ENCODE results near the gene AIRE. TPM values are rescaled to one million over a fixed set of nuclear protein-coding genes. Genes with fewer than 3 reads are reported as not detected.
"Not testable (repeated sequence)": the region's sequence is repeated elsewhere in the genome, so short reads cannot be mapped to it uniquely, and the experiment has no call there.

Gene AIRE
- total RNA-seq, 1 donor from 2014 or later = 2.8 TPM

- intact Hi-C loops (cut with micrococcal nuclease) = no loop called here
These were observed 19.9 kb upstream of the AIRE start for GRCh38 chr21:44265734-44266270.

- intact Hi-C loops (cut with micrococcal nuclease) = loop anchor here (1.0 kb wide), 1 partner anchor 7 kb away; no protein-coding TSS in a partner anchor
These were observed 18.0 kb upstream of the AIRE start for GRCh38 chr21:44267655-44268142.

- intact Hi-C loops (cut with micrococcal nuclease) = no loop called here
These were observed 16.6 kb upstream of the AIRE start for GRCh38 chr21:44269090-44269489.

GRCh38 chr21:44271558-44272283, 14.0 kb upstream of the AIRE start:
- intact Hi-C loops (cut with micrococcal nuclease) = no loop called here

GRCh38 chr21:44272284-44272858, 13.3 kb upstream of the AIRE start:
- intact Hi-C loops (cut with micrococcal nuclease) = no loop called here

GRCh38 chr21:44273046-44273445, 12.6 kb upstream of the AIRE start:
- intact Hi-C loops (cut with micrococcal nuclease) = no loop called here

GRCh38 chr21:44275041-44275440, 10.6 kb upstream of the AIRE start:
- intact Hi-C loops (cut with micrococcal nuclease) = no loop called here

- intact Hi-C loops (cut with micrococcal nuclease) = no loop called here
These were observed 6.1 kb upstream of the AIRE start for GRCh38 chr21:44279354-44280260.

- intact Hi-C loops (cut with micrococcal nuclease) = no loop called here
These were observed 3.9 kb upstream of the AIRE start for GRCh38 chr21:44281801-44282200.

- intact Hi-C loops (cut with micrococcal nuclease) = no loop called here
These were observed 3.3 kb upstream of the AIRE start for GRCh38 chr21:44282370-44282769.

GRCh38 chr21:44283211-44283785, 2.4 kb upstream of the AIRE start:
- intact Hi-C loops (cut with micrococcal nuclease) = not testable (repeated sequence)

- intact Hi-C loops (cut with micrococcal nuclease) = no loop called here
These were observed 1.7 kb upstream of the AIRE start for GRCh38 chr21:44283948-44284347.

GRCh38 chr21:44286086-44286715, 525 bp downstream of the AIRE start:
- intact Hi-C loops (cut with micrococcal nuclease) = no loop called here

GRCh38 chr21:44286716-44287632, 1.3 kb downstream of the AIRE start:
- intact Hi-C loops (cut with micrococcal nuclease) = no loop called here

GRCh38 chr21:44288251-44289110, 2.8 kb downstream of the AIRE start:
- intact Hi-C loops (cut with micrococcal nuclease) = no loop called here

- intact Hi-C loops (cut with micrococcal nuclease) = no loop called here
These were observed 3.8 kb downstream of the AIRE start for GRCh38 chr21:44289381-44290010.

- intact Hi-C loops (cut with micrococcal nuclease) = no loop called here
These were observed 4.8 kb downstream of the AIRE start for GRCh38 chr21:44290327-44291077.
